Stimulated activated CD4-positive, alpha-beta T cell treated with anti-CD3 and anti-CD28 coated beads, Interleukin-4, amount 100 ng/mL, for 4 hours (primary cell): Measurements from ENCODE around the gene HSPA4.
A peak's percentile ranks its signal among the peaks of the same experiment; 100 is the strongest.
"Not testable (repeated sequence)": the region's sequence is repeated elsewhere in the genome, so short reads cannot be mapped to it uniquely, and the experiment has no call there.

Experiments
- DNase-seq, 2 experiments: peaks; one replicate each; pipeline ENCODE4 v3.0.0-alpha.2; 2020

Gene HSPA4

GRCh38 chr5:133051542-133052316 is at the start of gene HSPA4:
Gene HSPA4, plus strand, starts transcription at chr5:133052013. Its CDS starts 238 bp downstream, at chr5:133052251.
- DNase-seq: peak; percentile 92 to 97

GRCh38 chr5:133006653-133007052 is 45.2 kb upstream of the HSPA4 start:
- DNase-seq: no peak

- DNase-seq: not testable (repeated sequence)
Observed at GRCh38 chr5:133008455-133008854, 43.4 kb upstream of the HSPA4 start.

- no peak for DNase-seq
Observed at GRCh38 chr5:133015466-133015865, 36.3 kb upstream of the HSPA4 start.

GRCh38 chr5:133017964-133018363 is 33.8 kb upstream of the HSPA4 start:
- DNase-seq: no peak

- not testable (repeated sequence) for DNase-seq
Observed at GRCh38 chr5:133019471-133019870, 32.3 kb upstream of the HSPA4 start.

GRCh38 chr5:133025804-133026663 is 25.8 kb upstream of the HSPA4 start, which contains the start of gene ZCCHC10:
Gene ZCCHC10, minus strand, starts transcription at chr5:133026549. Its CDS starts 12 bp downstream, at chr5:133026537.
- DNase-seq: peak; percentile 89 to 90

GRCh38 chr5:133026664-133027153 is 25.1 kb upstream of the HSPA4 start:
- no peak for DNase-seq

- no peak for DNase-seq
Observed at GRCh38 chr5:133029416-133029815, 22.4 kb upstream of the HSPA4 start.

GRCh38 chr5:133030343-133031005 is 21.3 kb upstream of the HSPA4 start:
- DNase-seq: no peak

GRCh38 chr5:133032852-133033742 is 18.7 kb upstream of the HSPA4 start:
- DNase-seq: no peak

- DNase-seq: no peak
Observed at GRCh38 chr5:133034064-133034463, 17.7 kb upstream of the HSPA4 start.

- no peak for DNase-seq
Observed at GRCh38 chr5:133035224-133035623, 16.6 kb upstream of the HSPA4 start.

GRCh38 chr5:133036677-133037076 is 15.1 kb upstream of the HSPA4 start:
- DNase-seq: not testable (repeated sequence)

GRCh38 chr5:133041157-133041784 is 10.5 kb upstream of the HSPA4 start:
- DNase-seq: no peak

GRCh38 chr5:133041910-133042309 is 9.9 kb upstream of the HSPA4 start:
- DNase-seq: no peak

GRCh38 chr5:133046560-133046959 is 5.3 kb upstream of the HSPA4 start:
- DNase-seq: not testable (repeated sequence)

- DNase-seq: no peak
Observed at GRCh38 chr5:133047404-133047803, 4.4 kb upstream of the HSPA4 start.

- no peak for DNase-seq
Observed at GRCh38 chr5:133048993-133049725, 2.7 kb upstream of the HSPA4 start.

GRCh38 chr5:133049726-133050048 is 2.1 kb upstream of the HSPA4 start:
- no peak for DNase-seq

- no peak for DNase-seq
Observed at GRCh38 chr5:133050521-133050920, 1.3 kb upstream of the HSPA4 start.
